ENCODE data around the gene NECAB2.

DNA sequence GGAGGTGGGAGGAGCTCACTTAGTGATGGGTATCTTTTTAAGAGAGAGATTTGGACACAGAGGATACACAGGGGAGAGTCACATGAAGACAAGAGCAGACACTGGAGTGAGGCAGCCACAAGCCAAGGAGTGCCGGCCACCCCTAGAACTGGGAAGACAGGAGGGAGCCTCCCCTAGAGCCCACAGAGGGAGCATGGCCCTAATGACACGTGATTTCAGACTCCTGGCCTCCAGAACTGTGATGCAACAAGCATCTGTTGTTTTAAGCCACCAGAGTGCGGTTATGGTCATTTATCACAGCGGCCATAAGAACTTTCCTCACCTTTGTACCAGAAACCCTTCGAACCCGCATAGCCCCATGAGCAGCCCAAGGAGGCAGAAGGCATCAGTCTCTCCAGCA lies 41.2 kb downstream of the NECAB2 start:
- TF ChIP-seq, protein P1, sequence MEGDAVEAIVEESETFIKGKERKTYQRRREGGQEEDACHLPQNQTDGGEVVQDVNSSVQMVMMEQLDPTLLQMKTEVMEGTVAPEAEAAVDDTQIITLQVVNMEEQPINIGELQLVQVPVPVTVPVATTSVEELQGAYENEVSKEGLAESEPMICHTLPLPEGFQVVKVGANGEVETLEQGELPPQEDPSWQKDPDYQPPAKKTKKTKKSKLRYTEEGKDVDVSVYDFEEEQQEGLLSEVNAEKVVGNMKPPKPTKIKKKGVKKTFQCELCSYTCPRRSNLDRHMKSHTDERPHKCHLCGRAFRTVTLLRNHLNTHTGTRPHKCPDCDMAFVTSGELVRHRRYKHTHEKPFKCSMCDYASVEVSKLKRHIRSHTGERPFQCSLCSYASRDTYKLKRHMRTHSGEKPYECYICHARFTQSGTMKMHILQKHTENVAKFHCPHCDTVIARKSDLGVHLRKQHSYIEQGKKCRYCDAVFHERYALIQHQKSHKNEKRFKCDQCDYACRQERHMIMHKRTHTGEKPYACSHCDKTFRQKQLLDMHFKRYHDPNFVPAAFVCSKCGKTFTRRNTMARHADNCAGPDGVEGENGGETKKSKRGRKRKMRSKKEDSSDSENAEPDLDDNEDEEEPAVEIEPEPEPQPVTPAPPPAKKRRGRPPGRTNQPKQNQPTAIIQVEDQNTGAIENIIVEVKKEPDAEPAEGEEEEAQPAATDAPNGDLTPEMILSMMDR (IDR thresholded peaks at IDR 0.05), result no peak
- TF ChIP-seq POLR2A (IDR thresholded peaks at IDR 0.05) (no peak), POLR2AphosphoS5 (IDR thresholded peaks at IDR 0.05) (no peak)

Measured in gastroesophageal sphincter (tissue), 3 donors.